Skeletal muscle satellite cell (primary cell): ENCODE results near the gene IPO13.

ENCODE experiments used
- H3K27me3 ChIP-seq: 2 replicates; pipeline ENCODE4 v1.7.0; 2013; ENCODE audit warnings: low read length; ENCODE audit not compliant: control insufficient read depth, insufficient read depth
- H3K36me3 ChIP-seq: 2 replicates; pipeline ENCODE4 v1.7.0; 2013; ENCODE audit warnings: mild to moderate bottlenecking, control low read depth, low read length; ENCODE audit not compliant: insufficient read depth
- H3K4me1 ChIP-seq: 2 replicates; pipeline ENCODE4 v1.7.0; 2013; ENCODE audit warnings: low read length; ENCODE audit not compliant: control insufficient read depth, insufficient read depth
- H3K4me2 ChIP-seq: 2 replicates; pipeline ENCODE4 v1.7.0; 2013; ENCODE audit warnings: mild to moderate bottlenecking, low read length
- H3K4me3 ChIP-seq: 2 replicates; pipeline ENCODE4 v1.7.0; 2013; ENCODE audit warnings: low read length
- H3K9ac ChIP-seq: 2 replicates; pipeline ENCODE4 v1.7.0; 2013; ENCODE audit warnings: mild to moderate bottlenecking, low read depth, low read length, moderate library complexity
- H3K9me3 ChIP-seq: replicated peaks from 2 replicates; pipeline ENCODE4 v1.7.0; 2013; ENCODE audit warnings: mild to moderate bottlenecking, control low read depth, low read length

Gene IPO13

DNA sequence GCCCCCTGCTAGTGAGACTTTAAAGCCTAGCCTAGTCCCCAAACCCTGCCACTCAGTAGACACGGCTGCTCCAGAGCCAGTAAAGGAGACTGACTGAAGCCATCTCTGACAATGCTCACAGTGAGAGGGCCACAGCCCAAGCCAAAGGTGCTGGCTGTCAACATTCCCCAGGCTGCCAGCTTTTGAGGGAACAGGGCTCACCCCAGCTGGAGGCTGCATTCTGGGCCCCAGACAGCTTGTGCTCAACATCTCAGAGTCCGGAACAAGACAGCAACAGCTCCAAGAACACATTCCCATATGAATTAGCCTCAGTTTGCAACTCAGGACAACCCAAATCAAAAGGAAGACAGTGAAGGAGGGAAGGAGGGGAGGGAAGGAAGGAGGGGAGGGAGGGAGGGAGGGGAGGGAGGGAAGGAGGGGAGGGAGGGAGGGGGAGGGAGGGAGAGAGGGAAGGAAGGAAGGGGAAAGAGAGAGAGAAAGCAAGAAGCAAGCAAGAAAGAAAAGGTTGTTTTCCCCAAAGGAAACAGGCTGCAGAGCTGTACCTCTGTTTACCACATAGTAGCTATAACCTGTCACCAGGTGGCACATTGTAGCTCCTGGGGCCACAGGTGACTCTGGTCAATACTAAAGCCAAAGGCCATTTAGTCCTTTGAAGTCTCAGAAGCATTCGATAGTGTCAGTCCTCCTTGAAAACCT, 7.7 kb upstream of the IPO13 start:
- Histone ChIP-seq H3K36me3 (no peaks in the 10 kb centered on the region), H3K4me1 (peaks cover under 1% of the 10 kb centered on the region), H3K27me3 (peaks cover 3% of the 10 kb centered on the region), H3K4me2 (no peak overlapping the region), H3K9ac (no peak overlapping the region), H3K9me3 (no peaks in the 10 kb centered on the region), H3K4me3 (no peak overlapping the region)

DNA sequence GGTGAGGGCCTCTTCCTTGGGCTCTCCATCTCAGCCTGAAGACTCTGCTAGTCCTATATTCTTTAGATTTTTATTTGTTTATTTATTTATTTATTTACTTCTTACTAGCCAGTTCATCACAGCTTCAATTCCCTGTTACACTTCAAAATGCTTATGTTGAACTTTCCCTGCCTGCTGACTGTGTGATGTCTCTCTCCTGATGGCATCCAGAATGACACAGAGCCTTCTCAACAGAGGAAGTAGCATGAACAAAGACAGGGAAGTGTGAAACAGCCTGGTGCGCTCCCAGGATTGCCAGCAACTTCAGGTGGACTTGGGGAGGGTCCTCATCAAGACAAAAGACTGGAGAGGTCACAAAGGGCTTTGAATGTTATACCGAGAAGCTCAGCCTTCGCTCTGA, 4.3 kb upstream of the IPO13 start:
- no peaks in the 10 kb centered on the region for H3K27me3 ChIP-seq
- H3K36me3 ChIP-seq: no peaks in the 10 kb centered on the region
- no peak overlapping the region for H3K4me2 ChIP-seq
- peaks cover 5% of the 10 kb centered on the region for H3K4me1 ChIP-seq
- no peak overlapping the region for H3K9ac ChIP-seq
- H3K9me3 ChIP-seq: no peaks in the 10 kb centered on the region
- no peak overlapping the region for H3K4me3 ChIP-seq

DNA sequence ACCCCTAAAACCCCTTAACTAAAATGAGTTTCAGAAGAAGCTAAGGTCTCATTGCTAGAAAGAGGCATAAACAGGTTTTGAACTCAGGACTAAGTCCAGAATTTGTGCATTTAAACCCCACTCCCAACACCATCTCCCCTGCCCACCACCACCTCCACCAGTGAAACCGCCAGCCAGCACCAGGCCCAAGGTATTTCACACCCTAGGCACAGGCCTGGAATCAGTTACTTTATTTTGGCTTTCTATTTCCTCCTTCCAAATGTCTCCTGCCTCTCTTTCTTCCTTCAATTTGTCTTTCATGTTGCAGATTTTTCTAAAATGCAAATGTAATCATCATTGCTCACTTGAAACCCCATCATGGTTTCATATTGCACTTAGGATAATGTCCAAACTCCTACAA, 1.9 kb upstream of the IPO13 start:
- Histone ChIP-seq H3K27me3 (no peaks in the 10 kb centered on the region), H3K4me2 (no peak overlapping the region), H3K36me3 (peaks cover 5% of the 10 kb centered on the region), H3K4me3 (no peak overlapping the region), H3K9ac (no peak overlapping the region), H3K9me3 (no peaks in the 10 kb centered on the region), H3K4me1 (peaks cover 21% of the 10 kb centered on the region)

DNA sequence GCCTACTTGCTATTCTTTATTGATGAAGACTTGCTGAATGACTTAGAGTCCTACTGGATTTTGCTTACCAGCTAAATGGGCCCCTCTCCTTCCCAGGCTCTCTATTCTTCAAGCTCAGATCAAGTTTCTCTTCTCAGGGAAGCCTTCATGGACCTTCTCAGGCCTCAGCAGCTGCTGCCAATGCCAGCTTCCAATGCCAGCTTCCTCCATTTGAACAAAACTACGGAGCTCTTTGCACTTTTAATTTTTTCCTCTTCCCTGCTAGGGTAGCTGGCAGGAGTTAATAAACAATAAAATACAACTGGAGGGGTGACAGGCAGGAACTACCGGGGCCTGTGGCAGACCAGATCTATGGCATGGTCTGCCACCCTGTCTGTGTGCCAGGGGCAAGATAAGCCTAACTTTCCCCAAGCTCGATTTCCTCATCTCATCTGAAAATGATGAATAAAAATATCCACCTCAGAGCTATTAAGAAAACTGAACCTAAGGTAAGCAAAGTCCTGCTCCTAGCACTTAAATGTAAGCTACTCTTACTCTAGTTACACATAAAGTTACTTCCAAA, 995 bp upstream of the IPO13 start:
- Histone ChIP-seq H3K4me1 (peaks cover 21% of the 10 kb centered on the region), H3K9ac (peak overlapping the region; percentile 96), H3K4me3 (peak overlapping the region; percentile 93), H3K4me2 (peak overlapping the region; percentile 97), H3K9me3 (no peaks in the 10 kb centered on the region), H3K27me3 (no peaks in the 10 kb centered on the region), H3K36me3 (peaks cover 11% of the 10 kb centered on the region)

DNA sequence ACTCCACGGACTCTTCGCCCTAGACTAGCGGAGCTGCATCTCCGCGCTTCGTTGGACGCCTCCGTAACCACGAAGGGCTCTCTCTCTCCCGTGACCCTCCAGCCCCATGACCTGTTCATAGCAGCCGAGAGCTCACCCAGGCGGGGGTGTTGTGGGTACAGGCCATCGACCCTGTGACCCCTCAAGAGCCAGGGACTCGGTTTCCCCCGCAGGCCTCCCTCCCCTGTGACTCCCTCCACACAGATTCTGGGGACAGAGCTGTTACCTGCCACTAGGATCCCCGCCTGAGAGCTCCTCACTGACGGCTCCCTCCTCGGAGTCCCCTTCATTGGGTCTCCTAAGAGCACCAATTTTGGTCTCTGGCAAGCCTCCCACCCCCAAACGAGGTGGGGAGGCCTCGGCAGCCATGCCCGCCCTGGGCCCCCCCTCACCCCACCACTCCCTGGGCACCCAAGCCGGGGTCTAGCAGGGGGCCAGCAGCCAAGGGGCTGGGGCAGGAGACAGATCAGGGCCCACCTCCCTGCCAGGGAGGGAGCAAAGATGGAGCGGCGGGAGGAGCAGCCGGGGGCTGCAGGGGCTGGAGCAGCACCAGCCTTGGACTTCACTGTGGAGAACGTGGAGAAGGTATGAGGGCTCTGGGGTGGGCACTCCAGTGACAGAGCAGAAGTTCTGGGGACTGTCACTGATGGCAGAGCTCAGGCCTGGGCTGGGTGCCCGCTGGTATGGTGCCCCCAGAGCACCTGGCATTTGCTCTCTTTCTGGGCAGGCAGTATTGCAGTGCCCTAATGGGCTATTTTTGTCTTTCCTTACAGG, 517 bp downstream of the IPO13 start:
- Histone ChIP-seq H3K9ac (peak overlapping the region; percentile 96), H3K36me3 (peaks cover 11% of the 10 kb centered on the region), H3K4me2 (peak overlapping the region; percentile 97), H3K9me3 (no peaks in the 10 kb centered on the region), H3K4me1 (peaks cover 21% of the 10 kb centered on the region), H3K4me3 (peak overlapping the region; percentile 93), H3K27me3 (no peaks in the 10 kb centered on the region)

DNA sequence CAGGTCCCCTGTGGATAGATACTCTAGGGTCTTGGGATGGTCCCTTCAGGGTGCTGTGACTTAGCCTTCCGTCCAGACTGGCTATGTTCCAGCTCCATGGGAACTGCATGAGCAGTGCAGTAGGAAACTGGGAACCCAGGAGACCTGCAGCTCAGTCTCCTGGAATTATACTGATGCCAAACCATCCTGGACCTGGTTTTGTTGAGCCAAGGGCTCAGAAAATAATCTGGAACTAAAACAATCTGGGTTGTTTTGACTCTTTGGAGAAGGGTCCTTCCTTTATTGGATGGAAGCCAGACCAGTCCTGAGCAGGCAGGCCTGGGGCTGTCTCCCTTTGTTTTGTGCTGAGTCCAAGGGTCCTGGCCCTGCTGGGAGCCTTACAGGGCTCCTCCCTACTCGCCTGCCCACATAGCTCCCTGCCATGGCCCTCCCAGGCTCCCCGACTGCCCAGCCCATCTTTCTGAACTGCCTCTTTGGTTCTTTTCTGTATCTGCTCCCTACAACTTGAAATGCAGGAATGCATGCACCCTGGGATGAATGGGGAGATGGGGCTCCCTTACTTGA, 1.2 kb downstream of the IPO13 start:
- Histone ChIP-seq H3K4me2 (peak overlapping the region; percentile 97), H3K27me3 (no peaks in the 10 kb centered on the region), H3K4me3 (peak overlapping the region; percentile 93), H3K9me3 (no peaks in the 10 kb centered on the region), H3K9ac (peak overlapping the region; percentile 96), H3K4me1 (peaks cover 21% of the 10 kb centered on the region), H3K36me3 (peaks cover 11% of the 10 kb centered on the region)

DNA sequence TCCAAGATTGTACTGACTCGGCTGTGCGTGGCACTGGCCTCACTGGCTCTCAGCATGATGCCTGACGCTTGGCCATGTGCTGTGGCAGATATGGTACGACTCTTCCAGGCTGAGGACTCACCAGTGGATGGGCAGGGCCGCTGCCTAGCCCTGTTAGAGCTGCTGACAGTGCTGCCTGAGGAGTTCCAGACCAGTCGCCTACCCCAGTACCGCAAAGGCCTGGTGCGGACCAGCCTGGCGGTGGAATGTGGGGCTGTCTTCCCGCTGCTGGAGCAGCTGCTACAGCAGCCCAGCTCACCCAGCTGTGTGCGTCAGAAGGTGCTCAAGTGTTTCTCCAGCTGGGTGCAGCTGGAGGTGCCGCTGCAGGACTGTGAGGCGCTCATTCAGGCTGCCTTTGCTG, 2.9 kb downstream of the IPO13 start:
- H3K27me3 ChIP-seq: no peaks in the 10 kb centered on the region
- no peaks in the 10 kb centered on the region for H3K9me3 ChIP-seq
- H3K4me3 ChIP-seq: no peak overlapping the region
- H3K9ac ChIP-seq: no peak overlapping the region
- no peak overlapping the region for H3K4me2 ChIP-seq
- H3K4me1 ChIP-seq: peaks cover 21% of the 10 kb centered on the region
- peaks cover 11% of the 10 kb centered on the region for H3K36me3 ChIP-seq

DNA sequence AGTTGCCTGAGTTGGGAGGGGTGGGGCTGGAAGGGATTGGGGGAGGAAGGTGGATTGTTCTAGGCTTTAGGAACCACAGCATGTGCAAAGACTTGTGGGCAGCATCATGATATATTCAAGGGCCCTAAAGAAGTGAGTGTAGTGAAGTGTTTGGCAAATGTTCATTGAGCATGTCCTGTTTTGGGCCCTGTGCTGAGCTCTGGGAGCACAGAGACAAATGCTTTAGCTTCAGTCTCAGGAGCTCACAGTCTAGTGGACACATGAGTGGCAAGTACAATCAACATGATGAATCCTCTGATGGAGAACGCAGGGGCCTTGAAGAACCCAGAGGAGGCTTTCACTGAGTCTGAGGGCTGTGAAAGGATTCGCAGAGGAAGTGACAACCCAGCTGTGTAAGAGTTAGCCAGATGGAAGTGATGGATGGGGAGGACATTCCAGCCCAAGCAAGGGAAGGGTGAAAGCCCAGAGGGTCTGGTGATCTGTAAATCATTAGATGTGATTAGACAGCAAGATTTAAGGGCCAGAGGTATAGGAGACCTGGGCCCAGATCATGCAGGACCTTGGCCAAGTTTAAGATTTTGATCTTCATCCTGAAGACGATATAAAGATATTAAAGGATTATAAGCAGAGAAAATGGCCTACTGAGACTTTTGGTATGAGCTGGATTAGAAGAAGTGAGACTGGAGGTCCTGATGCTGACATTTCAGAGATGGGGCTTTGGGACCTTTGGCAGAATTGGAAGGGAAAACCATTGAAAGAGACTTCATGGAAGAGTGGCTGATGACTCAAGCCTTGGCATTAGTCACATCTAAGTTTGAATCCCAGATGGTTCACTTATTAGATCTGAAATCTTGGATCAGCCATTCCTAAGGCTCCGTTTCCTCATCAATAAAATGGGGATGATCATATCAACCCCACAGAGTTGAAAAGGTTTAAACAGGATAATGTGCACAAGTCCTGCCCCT, 4.6 kb downstream of the IPO13 start:
- Histone ChIP-seq H3K36me3 (peaks cover 11% of the 10 kb centered on the region), H3K27me3 (no peaks in the 10 kb centered on the region), H3K9ac (no peak overlapping the region), H3K4me2 (no peak overlapping the region), H3K9me3 (no peaks in the 10 kb centered on the region), H3K4me3 (no peak overlapping the region), H3K4me1 (peaks cover 16% of the 10 kb centered on the region)

DNA sequence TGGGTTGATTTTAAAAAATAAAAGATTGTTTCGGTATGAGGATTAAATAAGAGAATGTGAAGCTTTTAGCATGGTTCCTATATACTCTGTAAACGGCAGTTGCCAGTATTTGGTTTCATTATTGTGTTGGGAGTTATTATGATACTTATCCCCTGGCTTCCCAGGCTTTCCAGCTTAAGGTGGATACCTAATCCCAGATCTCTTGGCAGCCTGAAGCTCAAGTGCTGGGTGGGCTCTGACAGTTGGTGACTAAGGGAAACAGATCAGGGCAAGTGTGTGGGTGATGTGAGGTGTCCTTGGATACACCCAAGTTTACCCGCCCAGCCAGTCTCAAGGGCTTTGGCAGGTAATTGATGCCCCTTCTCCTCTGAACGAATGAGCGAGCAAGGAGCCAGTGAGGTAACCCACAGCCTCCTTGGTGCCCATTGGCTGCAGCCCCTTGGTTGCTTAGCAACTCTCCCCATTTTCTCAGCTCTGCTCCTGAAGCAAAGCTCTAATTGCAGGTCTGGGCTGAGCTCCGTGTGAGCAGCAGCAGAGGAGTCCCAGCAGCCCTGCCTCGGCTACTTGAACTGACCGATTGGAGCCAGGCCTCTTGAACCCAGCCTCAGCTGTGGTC, 6.1 kb downstream of the IPO13 start:
- no peak overlapping the region for H3K4me2 ChIP-seq
- H3K9ac ChIP-seq: no peak overlapping the region
- no peaks in the 10 kb centered on the region for H3K27me3 ChIP-seq
- peaks cover 12% of the 10 kb centered on the region for H3K4me1 ChIP-seq
- H3K4me3 ChIP-seq: no peak overlapping the region
- peaks cover 22% of the 10 kb centered on the region for H3K36me3 ChIP-seq
- H3K9me3 ChIP-seq: no peaks in the 10 kb centered on the region

DNA sequence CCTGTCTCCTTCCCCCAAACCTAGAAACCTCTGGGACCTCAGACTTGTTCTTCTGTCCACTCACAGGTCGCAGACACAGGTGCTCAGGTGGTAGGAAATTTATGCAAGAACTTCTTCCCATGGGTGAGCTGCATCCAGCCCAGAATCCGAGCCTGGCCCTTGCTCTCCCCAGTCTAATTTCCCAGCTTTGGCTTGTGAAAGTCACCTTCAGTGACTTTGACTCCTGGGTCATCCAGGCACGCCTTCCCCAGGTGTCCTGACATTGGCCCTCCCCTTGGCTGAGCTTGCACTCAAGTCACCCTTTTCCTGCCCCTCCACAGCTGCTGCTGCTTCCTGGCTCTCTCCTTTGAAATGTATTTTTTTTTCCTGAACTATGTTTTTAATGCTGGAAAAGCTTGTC, 6.6 kb downstream of the IPO13 start:
- no peak overlapping the region for H3K4me2 ChIP-seq
- H3K4me1 ChIP-seq: peaks cover 7% of the 10 kb centered on the region
- H3K9ac ChIP-seq: no peak overlapping the region
- no peaks in the 10 kb centered on the region for H3K27me3 ChIP-seq
- H3K9me3 ChIP-seq: no peaks in the 10 kb centered on the region
- H3K4me3 ChIP-seq: no peak overlapping the region
- H3K36me3 ChIP-seq: peaks cover 25% of the 10 kb centered on the region
